Amniotic stem cell (primary cell): ENCODE results near the gene SPEM1.

Experiments
- DNase-seq: peaks from one replicate; lab custom pipeline; 2025; lab: John Stamatoyannopoulos, UW

Gene SPEM1

GRCh38 chr17:7403043-7403726 lies 16.9 kb upstream of the SPEM1 start:
- DNase-seq, result no peak

DNA sequence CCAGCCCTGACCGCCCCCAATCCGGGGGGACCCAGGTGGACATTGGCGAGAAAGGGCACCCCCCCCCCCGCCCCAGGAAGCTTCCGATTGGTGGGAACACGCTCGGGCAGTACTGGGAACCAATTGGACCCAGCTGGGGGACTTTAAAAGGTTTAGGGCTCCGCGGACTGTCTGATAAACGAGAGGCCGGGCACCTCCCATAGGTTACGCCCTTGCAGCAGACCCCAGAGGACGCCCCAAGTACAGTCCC lies 16.5 kb upstream of the SPEM1 start:
- no peak for DNase-seq

- DNase-seq, result peak; percentile 99
Measured at GRCh38 chr17:7403977-7404736, 16.0 kb upstream of the SPEM1 start, which contains the start of gene TMEM256. Gene TMEM256, minus strand, starts transcription at chr17:7404097. Its CDS starts 13 bp downstream, at chr17:7404084.

DNA sequence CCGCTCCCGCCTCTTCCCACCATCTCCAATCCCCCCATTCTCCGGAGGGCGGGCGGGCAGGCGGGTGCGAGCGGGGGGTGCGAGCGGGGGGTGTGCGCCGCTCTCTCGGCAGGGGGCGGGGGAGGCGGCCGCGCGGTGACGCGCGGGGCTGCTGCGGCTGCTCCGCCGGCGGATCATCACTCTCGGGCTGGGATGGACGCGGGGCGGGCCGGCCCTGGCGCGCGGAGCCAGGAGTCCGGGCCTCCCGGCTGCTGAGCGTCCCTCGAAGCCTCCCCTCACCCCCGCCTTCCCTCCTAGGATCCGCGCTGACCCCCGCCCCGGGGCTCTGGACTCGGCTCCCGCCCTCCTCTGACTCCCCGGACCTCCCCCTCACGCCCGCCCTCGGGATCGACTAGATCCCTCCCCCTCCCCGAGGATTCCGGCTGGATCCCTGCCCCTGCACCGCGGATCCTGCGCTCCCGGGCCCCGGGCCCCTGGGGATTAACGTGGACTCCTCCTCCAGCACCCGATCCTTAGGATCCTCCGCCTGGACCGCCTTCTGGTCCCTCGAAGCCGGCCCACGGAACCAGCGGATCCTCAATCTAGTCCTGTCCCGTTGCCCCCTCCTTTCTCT lies 15.3 kb upstream of the SPEM1 start:
- no peak for DNase-seq

DNA sequence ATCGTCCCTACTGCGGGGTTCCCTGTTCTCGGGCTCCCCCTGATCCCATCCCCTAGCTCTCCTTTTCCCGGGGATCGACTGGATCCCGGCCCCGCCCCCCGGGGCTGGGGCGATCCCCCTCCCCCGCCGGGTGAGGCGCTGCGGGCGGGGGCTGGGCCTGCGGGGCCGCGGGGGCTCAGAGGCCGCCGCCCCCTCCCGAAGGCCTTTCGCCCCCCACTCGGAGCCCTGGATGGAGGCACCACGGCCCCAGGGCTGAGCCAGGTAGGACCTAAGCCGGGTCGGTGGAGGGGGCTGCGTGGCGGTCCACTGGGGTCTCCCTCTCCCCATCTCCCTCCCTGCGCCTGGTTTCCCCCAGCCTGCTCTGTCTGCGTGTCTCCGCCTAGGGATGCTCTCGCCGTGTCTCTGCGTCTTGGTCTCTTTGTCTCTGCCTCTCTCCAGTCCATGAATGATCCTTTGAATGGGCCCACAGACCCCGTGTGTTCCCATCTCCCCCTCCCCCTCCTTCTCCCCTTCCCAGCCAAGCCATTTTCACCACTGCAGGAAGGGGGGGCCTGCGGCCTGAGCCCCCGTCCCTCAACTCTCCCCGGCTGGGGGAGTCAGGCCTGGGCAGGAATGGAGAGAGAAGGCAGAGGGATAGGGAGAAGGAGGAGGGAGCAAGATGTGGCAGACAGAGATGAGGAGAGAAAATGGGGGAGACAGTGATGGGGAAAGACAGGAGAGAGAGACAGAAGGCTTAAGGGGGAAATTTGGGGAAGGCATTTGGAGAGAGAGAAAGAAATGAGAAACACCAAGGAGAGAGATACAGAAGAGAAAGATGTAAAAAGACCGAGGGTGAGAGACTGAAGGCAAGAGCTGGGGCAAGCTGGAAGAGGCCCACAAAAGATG lies 14.5 kb upstream of the SPEM1 start:
- no peak for DNase-seq

- no peak for DNase-seq
Measured at GRCh38 chr17:7406235-7406825, 13.8 kb upstream of the SPEM1 start.

GRCh38 chr17:7407082-7407481 lies 13.0 kb upstream of the SPEM1 start:
- no peak for DNase-seq

- DNase-seq, result no peak
Measured at GRCh38 chr17:7407485-7408251, 12.5 kb upstream of the SPEM1 start, which contains the start of gene NLGN2. Gene NLGN2, plus strand, starts transcription at chr17:7407845. Its CDS starts 411 bp downstream, at chr17:7408256.

GRCh38 chr17:7408252-7408727 lies 11.8 kb upstream of the SPEM1 start:
- no peak for DNase-seq

GRCh38 chr17:7408863-7409262 lies 11.3 kb upstream of the SPEM1 start:
- DNase-seq, result no peak

GRCh38 chr17:7409716-7410115 lies 10.4 kb upstream of the SPEM1 start:
- DNase-seq, result no peak

DNA sequence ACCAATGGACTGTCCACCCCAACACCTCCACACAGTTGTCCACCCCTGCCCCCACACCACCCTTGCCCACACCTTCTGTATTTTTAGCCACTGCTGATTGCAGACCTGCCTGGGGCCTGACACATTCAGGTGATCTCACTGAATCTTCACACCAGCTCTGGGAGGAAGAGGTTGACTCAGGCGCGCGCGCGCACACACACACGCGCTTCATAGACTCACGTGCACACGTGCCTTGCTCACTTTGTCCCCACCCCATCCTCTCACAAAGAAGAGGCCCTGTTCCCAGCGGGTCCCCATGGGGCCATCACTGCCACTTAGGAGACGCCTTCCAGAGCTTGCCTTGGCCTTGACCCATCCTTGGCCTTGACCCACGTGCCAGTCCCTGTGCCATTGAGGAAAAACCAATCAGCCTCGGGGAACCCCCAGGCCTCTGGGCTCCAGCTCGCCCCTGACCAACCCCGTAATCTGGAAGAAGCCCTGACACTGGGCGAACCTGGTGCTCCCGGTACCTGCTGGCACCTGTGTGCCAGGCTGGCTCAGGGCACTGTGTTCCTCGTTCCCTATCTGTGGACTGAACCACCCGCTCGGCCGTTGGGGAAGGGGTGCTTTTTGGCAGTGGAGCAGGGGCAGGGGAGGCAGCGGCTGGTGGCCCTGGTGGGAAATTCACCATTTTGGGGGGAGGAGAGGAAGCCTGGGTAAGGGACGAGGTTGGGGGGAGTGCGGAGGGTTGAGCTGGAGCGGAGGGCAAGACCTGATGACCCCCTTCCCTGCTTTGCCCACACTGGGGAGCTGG lies 9.3 kb upstream of the SPEM1 start:
- no peak for DNase-seq

DNA sequence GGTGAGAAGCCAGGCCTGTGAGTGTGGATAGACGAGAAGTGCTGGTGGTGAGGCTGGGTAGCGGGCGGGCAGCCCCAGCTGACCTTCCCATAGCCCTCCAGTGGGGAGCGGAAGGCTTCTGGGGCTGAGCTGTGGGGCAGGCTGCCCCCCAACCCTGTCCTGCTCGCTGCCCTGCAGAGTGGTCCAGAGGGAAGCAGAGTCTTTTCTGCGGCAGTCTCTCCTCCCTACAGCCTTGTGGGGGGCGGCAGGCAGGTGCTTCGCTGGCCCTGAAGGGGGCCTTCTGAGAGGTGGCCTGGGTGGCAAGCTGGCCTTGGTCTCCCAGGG lies 8.7 kb upstream of the SPEM1 start:
- DNase-seq, result no peak

- no peak for DNase-seq
Measured at GRCh38 chr17:7413346-7413985, 6.7 kb upstream of the SPEM1 start.

DNA sequence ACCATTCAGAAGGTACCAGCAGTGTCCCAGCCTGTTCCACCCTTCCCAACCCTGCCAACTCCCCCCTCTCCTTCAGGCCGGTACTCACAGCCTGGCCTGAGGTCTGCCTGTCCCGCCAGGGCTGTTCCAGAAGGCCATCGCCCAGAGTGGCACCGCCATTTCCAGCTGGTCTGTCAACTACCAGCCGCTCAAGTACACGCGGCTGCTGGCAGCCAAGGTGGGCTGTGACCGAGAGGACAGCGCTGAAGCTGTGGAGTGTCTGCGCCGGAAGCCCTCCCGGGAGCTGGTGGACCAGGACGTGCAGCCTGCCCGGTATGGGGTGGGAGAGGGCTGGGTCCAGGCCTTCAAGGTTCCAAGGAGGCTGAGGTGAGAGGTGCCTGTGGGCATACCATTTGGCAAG lies 5.3 kb upstream of the SPEM1 start:
- no peak for DNase-seq

GRCh38 chr17:7415784-7416183 lies 4.3 kb upstream of the SPEM1 start:
- no peak for DNase-seq

DNA sequence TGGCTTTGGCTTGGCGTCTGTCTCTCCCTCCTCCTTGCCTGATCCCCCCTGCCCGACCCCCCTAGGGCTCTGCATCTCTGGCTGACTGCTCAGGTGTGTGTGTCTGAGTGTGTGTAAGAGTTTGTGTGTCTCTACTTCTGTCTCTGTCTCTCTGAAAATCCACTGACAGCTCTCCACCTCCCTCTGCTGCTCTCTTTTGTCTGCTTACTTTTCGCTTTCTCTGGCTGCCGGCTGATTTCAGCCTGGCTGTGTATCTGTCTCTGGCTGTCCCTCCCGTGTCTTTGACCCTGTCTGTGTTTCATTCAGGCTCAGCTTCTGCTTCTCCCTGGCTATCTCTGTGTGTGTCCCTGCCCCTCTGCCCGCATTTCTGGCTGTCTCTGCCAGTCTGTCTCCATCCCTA lies 3.8 kb upstream of the SPEM1 start:
- DNase-seq, result no peak

- no peak for DNase-seq
Measured at GRCh38 chr17:7417056-7417655, 3.0 kb upstream of the SPEM1 start.

GRCh38 chr17:7418472-7419152 lies 1.5 kb upstream of the SPEM1 start:
- no peak for DNase-seq
